IMR-90 (cell line): ENCODE data around the gene PSMA1.

ENCODE experiments used
- BHLHE40 ChIP-seq: fragments of 150-350 bp; IDR thresholded peaks from 2 replicates; pipeline ENCODE4 v1.6.1; 2016; ENCODE audit warnings: mild to moderate bottlenecking, low read depth, low read length
- CEBPB ChIP-seq: IDR thresholded peaks from 2 replicates; pipeline ENCODE4 v1.6.1; 2012; ENCODE audit warnings: low read depth, low read length, improper control_type of control experiment
- CTCF ChIP-seq: conservative IDR thresholded peaks from 2 replicates; pipeline ENCODE4 v1.5.1; 2012; ENCODE audit warnings: mild to moderate bottlenecking, low read depth, low read length, improper control_type of control experiment
- MAFK ChIP-seq: IDR thresholded peaks from 2 replicates; pipeline ENCODE4 v1.6.1; 2012; ENCODE audit warnings: low read depth, low read length, improper control_type of control experiment
- MXI1 ChIP-seq: IDR thresholded peaks from 2 replicates; pipeline ENCODE4 v1.6.1; 2012; ENCODE audit warnings: low read depth, mild to moderate bottlenecking, low read length, moderate library complexity, borderline replicate concordance
- POLR2A ChIP-seq: IDR thresholded peaks from 2 replicates; pipeline ENCODE4 v1.6.1; 2012; ENCODE audit warnings: mild to moderate bottlenecking, low read depth, low read length
- RAD21 ChIP-seq: IDR thresholded peaks from 2 replicates; pipeline ENCODE4 v1.6.1; 2012; ENCODE audit warnings: low read length, improper control_type of control experiment
- RCOR1 ChIP-seq: IDR thresholded peaks from 2 replicates; pipeline ENCODE4 v1.6.1; 2012; ENCODE audit warnings: mild to moderate bottlenecking, low read length, improper control_type of control experiment; ENCODE audit not compliant: insufficient replicate concordance
- SMC3 ChIP-seq: fragments of 150-350 bp; IDR thresholded peaks from 2 replicates; pipeline ENCODE4 v1.6.1; 2016; ENCODE audit warnings: low read depth, mild to moderate bottlenecking, antibody characterized with exemption, low read length, moderate library complexity
- TF ChIP-seq, protein P1 (sequence below): fragments of 150-350 bp; IDR thresholded peaks from 2 replicates; pipeline ENCODE4 v1.6.1; 2017; ENCODE audit warnings: mild to moderate bottlenecking, antibody characterized with exemption, low read length, low read depth

GRCh38 chr11:14460147-14460546 lies 60.0 kb downstream of the PSMA1 start:
- TF ChIP-seq CTCF (no peak), POLR2A (no peak), MAFK (no peak), MXI1 (no peak), RAD21 (no peak), CEBPB (no peak), RCOR1 (no peak), SMC3 (no peak), BHLHE40 (no peak)
- TF ChIP-seq, protein P1, sequence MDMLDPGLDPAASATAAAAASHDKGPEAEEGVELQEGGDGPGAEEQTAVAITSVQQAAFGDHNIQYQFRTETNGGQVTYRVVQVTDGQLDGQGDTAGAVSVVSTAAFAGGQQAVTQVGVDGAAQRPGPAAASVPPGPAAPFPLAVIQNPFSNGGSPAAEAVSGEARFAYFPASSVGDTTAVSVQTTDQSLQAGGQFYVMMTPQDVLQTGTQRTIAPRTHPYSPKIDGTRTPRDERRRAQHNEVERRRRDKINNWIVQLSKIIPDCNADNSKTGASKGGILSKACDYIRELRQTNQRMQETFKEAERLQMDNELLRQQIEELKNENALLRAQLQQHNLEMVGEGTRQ = no peak
